PC-3 (cell line): ENCODE data around the gene FLNC. TPM values are rescaled to one million over a fixed set of nuclear protein-coding genes. Genes with fewer than 3 reads are reported as not detected.

Experiments used
- ATAC-seq: fragments of 200-7000 bp; cut with Tn5 transposase; 2 replicates; pipeline ENCODE4 v1.9.1; 2020; ENCODE audit warnings: mild to moderate bottlenecking, moderate library complexity
- BruUV-seq: library from RNA; stranded (reverse); fragments of 400-500 nt; replicated peaks from 2 replicates; lab custom pipeline; 2021; lab: Mats Ljungman, UMichigan
- CTCF ChIA-PET: fragments of 300-600 bp; sonication (Branson Sonifier 250); formaldehyde crosslinking; loops from one replicate; lab custom pipeline; 2022; ENCODE audit warnings: antibody characterized with exemption; lab: Charles Lee
- POLR2A ChIA-PET: fragments of 300-600 bp; sonication (Branson Sonifier 250); formaldehyde crosslinking; loops from one replicate; lab custom pipeline; 2022; ENCODE audit warnings: antibody characterized with exemption; ENCODE audit not compliant: unreplicated experiment; lab: Charles Lee
- DNase-seq: peaks from one replicate; pipeline ENCODE4 v3.0.0-alpha.2; 2015
- H2AFZ ChIP-seq: fragments of 300-600 bp; sonication (generic); 2 replicates; pipeline ENCODE4 v1.6.0; 2016; ENCODE audit warnings: antibody characterized with exemption, low read length
- H3F3A ChIP-seq: fragments of 300-600 bp; sonication (generic); one replicate; pipeline ENCODE4 v1.6.0; 2017; ENCODE audit warnings: antibody characterized with exemption, low read length, control low read depth, mild to moderate bottlenecking; ENCODE audit not compliant: unreplicated experiment
- H3K27ac ChIP-seq: fragments of 300-600 bp; sonication (generic); 2 replicates; pipeline ENCODE4 v1.5.1; 2016; ENCODE audit warnings: mild to moderate bottlenecking, low read length
- H3K27me3 ChIP-seq: fragments of 300-600 bp; sonication (generic); 2 replicates; pipeline ENCODE4 v1.6.1; 2016; ENCODE audit warnings: low read length, mixed read lengths
- H3K36me3 ChIP-seq: fragments of 300-600 bp; sonication (generic); 2 replicates; pipeline ENCODE4 v1.6.1; 2016; ENCODE audit warnings: low read depth, mixed run types, low read length, mixed read lengths
- H3K4me1 ChIP-seq: fragments of 300-600 bp; sonication (generic); 2 replicates; pipeline ENCODE4 v1.5.1; 2016; ENCODE audit warnings: low read length; ENCODE audit not compliant: insufficient read depth
- H3K4me2 ChIP-seq: fragments of 300-600 bp; sonication (generic); 2 replicates; pipeline ENCODE4 v1.6.0; 2016; ENCODE audit warnings: low read length
- H3K4me3 ChIP-seq: fragments of 300-600 bp; sonication (generic); 2 replicates; pipeline ENCODE4 v1.5.1; 2016; ENCODE audit warnings: mild to moderate bottlenecking, low read length, mixed read lengths
- H3K79me2 ChIP-seq: fragments of 300-600 bp; sonication (generic); 2 replicates; pipeline ENCODE4 v1.6.1; 2017; ENCODE audit warnings: low read length, mixed read lengths
- H3K9ac ChIP-seq: fragments of 300-600 bp; sonication (generic); 2 replicates; pipeline ENCODE4 v1.6.0; 2016; ENCODE audit warnings: mild to moderate bottlenecking, low read length
- H3K9me2 ChIP-seq: fragments of 300-600 bp; sonication (generic); replicated peaks from 2 replicates; pipeline ENCODE4 v1.6.1; 2016; ENCODE audit warnings: mixed run types, low read length, mixed read lengths
- H3K9me3 ChIP-seq: fragments of 300-600 bp; sonication (generic); 2 replicates; pipeline ENCODE4 v1.6.1; 2016; ENCODE audit warnings: low read length, mixed read lengths
- H4K20me1 ChIP-seq: fragments of 300-600 bp; sonication (generic); 2 replicates; pipeline ENCODE4 v1.6.1; 2016; ENCODE audit warnings: low read length, mixed read lengths
- CTCF ChIP-seq: fragments of 300-600 bp; sonication (generic); conservative IDR thresholded peaks from 2 replicates; pipeline ENCODE4 v1.5.1; 2017; ENCODE audit warnings: antibody characterized with exemption, low read depth, mild to moderate bottlenecking, low read length
- EZH2 ChIP-seq: fragments of 300-600 bp; sonication (generic); IDR thresholded peaks from one replicate; pipeline ENCODE4 v1.6.1; 2017; ENCODE audit warnings: antibody characterized with exemption, mild to moderate bottlenecking, low read length; ENCODE audit not compliant: unreplicated experiment
- EZH2phosphoT487 ChIP-seq: fragments of 300-600 bp; sonication (generic); IDR thresholded peaks from 2 replicates; pipeline ENCODE4 v1.6.1; 2018; ENCODE audit warnings: mild to moderate bottlenecking, antibody characterized with exemption, low read length, borderline replicate concordance
- intact Hi-C: fragments of 100-400 bp; cut with micrococcal nuclease; formaldehyde crosslinking; loops from 2 replicates; pipeline ENCODE4 v1.9.0; 2023
- total RNA-seq: library from RNA; depleted of rRNA; stranded (reverse); fragments of >200 nt; gene quantifications from 2 replicates; pipeline ENCODE4 v1.2.3, GENCODE V29; 2014

The FLNC gene
- total RNA-seq, 1 experiment from 2014 or later, result 88.7 TPM

GRCh38 chr7:128826916-128827247, 3.3 kb upstream of the FLNC start:
- TSS peak; percentile 52 for BruUV-seq
- Histone ChIP-seq H3K9me3 (no peaks in the 10 kb centered on the region), H2AFZ (peak overlapping the region; percentile 52), H3K79me2 (peaks cover 17% of the 10 kb centered on the region), H3K4me3 (no peak overlapping the region), H3K4me2 (peak overlapping the region; percentile 58), H3K36me3 (no peaks in the 10 kb centered on the region), H3K27me3 (no peaks in the 10 kb centered on the region), H3K9me2 (no peaks in the 10 kb centered on the region), H3F3A (no peaks in the 10 kb centered on the region), H4K20me1 (no peaks in the 10 kb centered on the region), H3K9ac (peak overlapping the region; percentile 40; the same call in 1 of the 2 replicates), H3K27ac (peak overlapping the region; percentile 85), H3K4me1 (peaks cover 43% of the 10 kb centered on the region)
- TF ChIP-seq CTCF (no peak), EZH2phosphoT487 (no peak), EZH2 (no peak)
- peak; percentile 54 for DNase-seq
- ATAC-seq, result no peak
- ChIA-PET CTCF (interaction anchor here (1.0 kb wide), 1 partner anchor 15 kb away, joined by 5 read pairs; no protein-coding TSS in a partner anchor), POLR2A (interaction anchor here (0.6 kb wide), 1 partner anchor 9 kb away, joined by 6 read pairs; no protein-coding TSS in a partner anchor)
- intact Hi-C loops, result loop anchor here (1.0 kb wide), 1 partner anchor 35 kb away; the partner anchor contains the start of gene ATP6V1F

GRCh38 chr7:128827248-128827958, 2.8 kb upstream of the FLNC start:
- Histone ChIP-seq H2AFZ (peak overlapping the region; percentile 52), H3K4me2 (peak overlapping the region; percentile 58), H3K9me3 (no peaks in the 10 kb centered on the region), H3K27ac (peak overlapping the region; percentile 85), H3K9ac (peak overlapping the region; percentile 40), H3K27me3 (no peaks in the 10 kb centered on the region), H3K9me2 (no peaks in the 10 kb centered on the region), H3K4me1 (peaks cover 46% of the 10 kb centered on the region), H3K36me3 (no peaks in the 10 kb centered on the region), H3K79me2 (peaks cover 22% of the 10 kb centered on the region), H3K4me3 (no peak overlapping the region), H4K20me1 (no peaks in the 10 kb centered on the region), H3F3A (no peaks in the 10 kb centered on the region)
- ATAC-seq (peak; percentile 66), DNase-seq (peak; percentile 78)
- TF ChIP-seq EZH2phosphoT487 (no peak), EZH2 (no peak), CTCF (no peak)
- intact Hi-C loops, result loop anchor here (1.0 kb wide), 1 partner anchor 35 kb away; the partner anchor contains the start of gene ATP6V1F
- BruUV-seq, result no TSS peak
- ChIA-PET POLR2A (interaction anchor here (0.9 kb wide), 1 partner anchor 88 kb away, joined by 3 read pairs; the partner anchor contains the start of gene CALU), CTCF (interaction anchor here (1.0 kb wide), 1 partner anchor 14 kb away, joined by 5 read pairs; no protein-coding TSS in a partner anchor)
